Gastroesophageal sphincter (tissue), 4 donors: ENCODE measurements around the gene CCDC187. TPM values are rescaled to one million over a fixed set of nuclear protein-coding genes. Genes with fewer than 3 reads are reported as not detected.

ENCODE experiments used
- ATAC-seq: fragments of 150-250 bp; one replicate; pipeline ENCODE4 v1.9.1; 2016; ENCODE audit warnings: mild to moderate bottlenecking, moderate library complexity
- H3K27ac ChIP-seq, 4 donors: fragments of 200-600 bp; sonication (generic) in 3 of 4; 1 replicate in 3 of 4; 2 replicates in 1 of 4; pipeline ENCODE4 v1.5.1; 2016 to 2019
- H3K27me3 ChIP-seq: fragments of 200-600 bp; sonication (generic); one replicate; pipeline ENCODE4 v1.5.1; 2019
- H3K36me3 ChIP-seq, 2 donors: fragments of 200-600 bp; sonication (generic); one replicate each; pipeline ENCODE4 v1.5.1; 2019; ENCODE audit warnings: control low read depth in 1 of 2
- H3K4me1 ChIP-seq, 3 donors: fragments of 200-600 bp; sonication (generic); 1 replicate in 2 of 3; 2 replicates in 1 of 3; pipeline ENCODE4 v1.5.1; 2016 to 2019; ENCODE audit warnings: control low read depth in 2 of 3
- H3K4me3 ChIP-seq, 2 donors: fragments of 200-600 bp; sonication (generic); one replicate each; pipeline ENCODE4 v1.5.1; 2019; ENCODE audit warnings: mild to moderate bottlenecking in 1 of 2, moderate library complexity in 1 of 2
- H3K9me3 ChIP-seq, 3 donors: fragments of 200-600 bp; sonication (generic); one replicate each; pipeline ENCODE4 v1.5.1; 2017 to 2019; ENCODE audit warnings: control low read depth in 2 of 3
- EP300 ChIP-seq: sonication (generic); formaldehyde crosslinking; IDR thresholded peaks from one replicate; pipeline ENCODE4 v1.6.1; 2017; ENCODE audit warnings: antibody characterized with exemption, mild to moderate bottlenecking
- POLR2A ChIP-seq, 2 donors: fragments of 450-650 bp; IDR thresholded peaks; one replicate each; pipeline ENCODE4 v1.6.1; 2017; ENCODE audit warnings: antibody characterized with exemption in 2 of 2, mild to moderate bottlenecking in 2 of 2, moderate library complexity in 1 of 2
- POLR2AphosphoS5 ChIP-seq: sonication (generic); formaldehyde crosslinking; IDR thresholded peaks from one replicate; pipeline ENCODE4 v1.6.1; 2017; ENCODE audit warnings: antibody characterized with exemption
- WGBS, 2 donors: methylation state at CpG; one replicate each; pipeline ENCODE4 v1.1.5; 2018; ENCODE audit warnings: low coverage in 1 of 2; 5-methylcytosine and 5-hydroxymethylcytosine counted together
- total RNA-seq, 4 donors: library from RNA; depleted of rRNA; stranded (reverse); fragments of >200 nt; gene quantifications; one replicate each; pipeline ENCODE4 v1.1.0, GENCODE V29; 2016
- TF ChIP-seq, protein P1 (sequence below), 4 experiments: fragments of 200-600 bp in 2 of 4; fragments of 450-650 bp in 2 of 4; sonication (generic) in 1 of 4; IDR thresholded peaks; one replicate each; pipeline ENCODE4 v1.5.1; 2017 to 2019; ENCODE audit warnings: antibody characterized with exemption in 4 of 4, mild to moderate bottlenecking in 2 of 4, moderate library complexity in 2 of 4

Gene CCDC187
- total RNA-seq, 4 donors from 2014 or later = not detected

DNA sequence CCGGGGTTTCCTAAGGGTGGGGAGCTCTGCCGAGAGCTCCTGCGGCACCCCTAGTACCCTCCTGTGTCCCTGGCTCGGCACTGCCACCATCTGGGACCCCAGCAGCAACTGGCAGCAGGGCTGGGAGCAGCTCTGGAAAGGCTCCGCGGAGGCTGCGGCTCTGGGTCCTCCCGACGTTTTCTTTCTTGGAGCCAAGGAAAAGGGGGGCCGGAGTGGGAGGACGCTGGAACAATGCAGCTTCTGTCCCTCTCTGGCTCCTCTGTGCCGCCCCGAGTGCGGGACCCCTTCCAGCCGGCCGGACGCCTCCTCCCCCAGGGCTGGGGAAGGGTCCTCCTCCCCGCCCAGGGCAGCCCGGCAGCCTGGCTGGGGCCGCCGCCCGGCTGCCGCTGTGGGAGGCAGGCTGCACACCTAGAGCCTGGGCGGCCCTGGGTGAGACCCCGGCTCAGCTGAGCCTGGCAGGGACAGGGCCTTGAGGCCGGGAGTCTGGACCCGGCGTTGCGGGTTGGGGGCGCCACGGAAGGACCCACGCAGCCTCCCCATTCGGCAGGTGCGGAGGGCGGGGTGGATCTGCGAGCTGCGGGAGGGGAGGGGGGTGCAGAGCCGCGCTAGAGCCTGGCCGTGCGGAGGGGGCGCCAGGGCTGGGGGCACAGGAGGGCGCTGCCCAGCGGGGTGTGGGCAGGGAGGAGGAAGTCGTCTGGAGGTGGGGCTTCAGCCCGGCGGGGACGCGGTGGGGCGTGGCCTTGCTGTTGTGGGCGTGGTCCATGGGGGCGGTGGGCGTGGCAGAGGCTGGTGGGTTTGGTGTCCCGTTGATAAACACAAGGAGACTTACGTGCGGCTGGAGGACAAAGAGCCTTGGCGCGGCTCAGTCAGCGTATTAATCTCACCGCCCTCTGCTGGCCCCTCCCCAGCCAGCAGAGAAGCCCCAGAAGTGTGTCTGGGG lies 38.6 kb upstream of the CCDC187 start:
- H3K9me3 ChIP-seq = no peaks in the 10 kb centered on the region
- peak; percentile 68 for ATAC-seq
- peak overlapping the region in 3 of 4 donors; percentile 64 to 80 (median 68) for H3K27ac ChIP-seq
- peak overlapping the region; percentile 29 to 58 for H3K4me3 ChIP-seq
- no peak for TF ChIP-seq EP300
- TF ChIP-seq, protein P1, sequence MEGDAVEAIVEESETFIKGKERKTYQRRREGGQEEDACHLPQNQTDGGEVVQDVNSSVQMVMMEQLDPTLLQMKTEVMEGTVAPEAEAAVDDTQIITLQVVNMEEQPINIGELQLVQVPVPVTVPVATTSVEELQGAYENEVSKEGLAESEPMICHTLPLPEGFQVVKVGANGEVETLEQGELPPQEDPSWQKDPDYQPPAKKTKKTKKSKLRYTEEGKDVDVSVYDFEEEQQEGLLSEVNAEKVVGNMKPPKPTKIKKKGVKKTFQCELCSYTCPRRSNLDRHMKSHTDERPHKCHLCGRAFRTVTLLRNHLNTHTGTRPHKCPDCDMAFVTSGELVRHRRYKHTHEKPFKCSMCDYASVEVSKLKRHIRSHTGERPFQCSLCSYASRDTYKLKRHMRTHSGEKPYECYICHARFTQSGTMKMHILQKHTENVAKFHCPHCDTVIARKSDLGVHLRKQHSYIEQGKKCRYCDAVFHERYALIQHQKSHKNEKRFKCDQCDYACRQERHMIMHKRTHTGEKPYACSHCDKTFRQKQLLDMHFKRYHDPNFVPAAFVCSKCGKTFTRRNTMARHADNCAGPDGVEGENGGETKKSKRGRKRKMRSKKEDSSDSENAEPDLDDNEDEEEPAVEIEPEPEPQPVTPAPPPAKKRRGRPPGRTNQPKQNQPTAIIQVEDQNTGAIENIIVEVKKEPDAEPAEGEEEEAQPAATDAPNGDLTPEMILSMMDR (IDR thresholded peaks at IDR 0.05) = peak in 1 of 4 experiments; percentile 6
- H3K27me3 ChIP-seq = no peaks in the 10 kb centered on the region
- H3K36me3 ChIP-seq = peaks cover 0 to 38% of the 10 kb centered on the region in 2 donors
- no CpG with 5 or more reads among the region's 60 CpGs for WGBS, 2 donors
- H3K4me1 ChIP-seq = peaks cover 0 to 64% (median 16%) of the 10 kb centered on the region in 3 donors

DNA sequence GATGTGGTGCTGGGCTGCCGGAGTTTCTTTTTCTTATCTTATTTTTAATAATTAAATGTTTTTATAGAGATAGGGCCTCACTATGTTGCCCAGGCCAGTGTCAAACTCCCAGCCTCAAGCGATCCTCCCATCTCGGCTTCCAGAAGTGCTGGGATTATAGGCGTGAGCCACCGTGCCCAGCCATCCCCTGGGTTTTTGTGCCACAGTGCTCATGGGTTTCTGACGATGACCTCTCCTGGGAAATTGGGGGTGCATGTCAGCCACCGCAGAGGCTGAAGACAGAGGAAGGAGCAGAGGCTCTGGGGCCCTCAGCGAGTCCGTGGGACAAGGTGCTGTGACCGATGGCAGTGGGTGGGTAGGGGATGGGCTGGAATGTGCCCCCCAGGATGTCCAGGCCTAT lies 37.9 kb upstream of the CCDC187 start:
- no peak for TF ChIP-seq EP300
- TF ChIP-seq, protein P1 (IDR thresholded peaks at IDR 0.05) = no peak
- TF ChIP-seq POLR2A (IDR thresholded peaks at IDR 0.05) = no peak
- Histone ChIP-seq H3K4me1 (peaks cover 0 to 62% (median 16%) of the 10 kb centered on the region in 3 donors), H3K4me3 (peak overlapping the region in 1 of 2 donors; percentile 58), H3K9me3 (no peaks in the 10 kb centered on the region), H3K27ac (peak overlapping the region in 2 of 4 donors; percentile 64 to 80), H3K36me3 (peaks cover 0 to 45% of the 10 kb centered on the region in 2 donors), H3K27me3 (no peaks in the 10 kb centered on the region)
- WGBS, 2 donors = 89 to 100% methylated on average over 1 to 3 of the region's 10 CpGs
- no peak for ATAC-seq

DNA sequence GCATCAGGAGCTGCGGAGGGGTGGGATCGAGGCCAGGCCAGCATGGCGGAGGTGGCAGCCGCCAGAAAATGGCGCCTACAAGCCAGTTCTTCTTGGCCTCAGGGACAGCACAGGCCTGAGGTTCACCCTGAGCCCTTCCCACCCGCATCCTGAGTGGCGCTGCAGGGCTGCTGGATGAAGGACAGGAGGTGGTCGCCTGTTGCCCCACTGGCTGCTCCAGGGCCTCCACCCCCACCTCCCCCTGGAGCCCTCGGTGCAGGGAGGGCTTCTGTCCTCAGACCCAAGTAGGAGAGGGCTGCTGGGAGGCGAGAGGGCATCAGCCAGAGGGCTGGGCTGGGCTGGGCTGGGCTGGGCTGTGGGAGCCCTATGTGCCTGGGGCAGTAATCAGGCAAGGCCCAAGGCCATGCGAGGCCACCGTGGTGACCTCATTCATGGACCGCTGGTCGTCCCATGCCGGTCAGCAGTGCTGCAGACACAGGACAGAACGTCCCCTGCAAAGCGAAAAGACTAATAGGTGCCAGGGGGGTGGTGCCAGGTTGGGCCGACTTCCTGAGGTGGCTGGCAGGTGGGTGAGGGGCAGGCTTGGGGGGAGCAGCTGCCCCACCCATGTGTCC lies 37.3 kb upstream of the CCDC187 start:
- Histone ChIP-seq H3K36me3 (peaks cover 0 to 51% of the 10 kb centered on the region in 2 donors), H3K9me3 (no peaks in the 10 kb centered on the region), H3K4me1 (peaks cover 0 to 56% (median 15%) of the 10 kb centered on the region in 3 donors), H3K27ac (peak overlapping the region in 2 of 4 donors; percentile 64 to 80), H3K4me3 (no peak overlapping the region), H3K27me3 (no peaks in the 10 kb centered on the region)
- no peak for TF ChIP-seq EP300
- no peak for TF ChIP-seq POLR2AphosphoS5
- TF ChIP-seq, protein P1 (IDR thresholded peaks at IDR 0.05) = no peak
- no peak for TF ChIP-seq POLR2A (IDR thresholded peaks at IDR 0.05)
- ATAC-seq = no peak
- WGBS, 2 donors = 76% methylated on average over 3 of the region's 18 CpGs; no CpG with 5 or more reads in 1 of the 2 donors

DNA sequence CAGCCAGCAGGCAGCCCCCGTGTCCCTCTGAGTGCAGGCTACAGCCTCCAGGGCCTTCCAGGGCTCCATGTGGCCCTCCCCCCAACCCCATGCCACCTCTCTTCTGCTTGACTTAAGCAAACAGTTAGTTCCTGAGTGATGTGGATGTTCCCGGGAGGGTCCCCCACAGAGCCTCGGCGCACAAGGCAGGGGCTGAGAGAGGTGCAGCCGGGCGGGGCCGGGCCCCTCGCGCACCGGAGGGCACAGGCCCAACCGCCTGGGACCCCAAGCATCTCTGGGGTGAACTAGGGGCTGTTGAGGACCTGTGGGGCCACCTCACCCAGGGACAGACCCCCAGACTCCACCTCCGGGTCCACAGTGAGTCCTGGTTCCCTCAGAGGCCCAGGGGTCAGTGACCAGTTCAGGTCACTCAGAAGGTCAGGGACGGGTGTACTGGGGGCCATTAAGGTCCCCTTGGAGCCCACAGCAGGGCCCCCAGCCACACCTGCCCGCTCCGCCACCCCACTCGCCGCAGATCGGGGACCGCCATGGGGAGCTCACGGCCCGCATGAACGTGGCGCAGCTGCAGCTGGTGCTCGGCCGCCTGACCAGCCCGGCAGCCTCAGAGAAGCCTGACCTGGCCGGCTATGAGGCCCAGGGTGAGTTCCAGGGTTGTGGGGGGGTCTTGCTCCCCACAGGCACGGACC lies 36.6 kb upstream of the CCDC187 start:
- Histone ChIP-seq H3K36me3 (peaks cover 0 to 57% of the 10 kb centered on the region in 2 donors), H3K4me1 (peaks cover 0 to 50% (median 11%) of the 10 kb centered on the region in 3 donors), H3K9me3 (no peaks in the 10 kb centered on the region), H3K27ac (no peak overlapping the region), H3K4me3 (no peak overlapping the region), H3K27me3 (no peaks in the 10 kb centered on the region)
- TF ChIP-seq EP300 (no peak), POLR2AphosphoS5 (no peak), POLR2A (IDR thresholded peaks at IDR 0.05) (no peak)
- TF ChIP-seq, protein P1 (IDR thresholded peaks at IDR 0.05) = no peak
- no CpG with 5 or more reads among the region's 28 CpGs for WGBS, 2 donors
- no peak for ATAC-seq
